HEK293 (cell line): ENCODE measurements around the gene PHGDH.

Experiments
- CTCF ChIA-PET: fragments of 350-600 bp; formaldehyde crosslinking; extraction: SDS; loops from one replicate; lab custom pipeline; 2021; ENCODE audit warnings: antibody characterized with exemption; lab: Yijun Ruan, JAX
- POLR2A ChIA-PET: fragments of 300-600 bp; formaldehyde crosslinking; extraction: SDS; loops from one replicate; lab custom pipeline; 2020; ENCODE audit warnings: antibody characterized with exemption, inconsistent platforms; lab: Yijun Ruan, JAX
- H3K27ac ChIP-seq: fragments of 200-500 bp; sonication (Bioruptor generic); 2 replicates; pipeline ENCODE4 v1.5.1; 2014; ENCODE audit warnings: low read depth, low read length, control low read depth, inconsistent platforms; ENCODE audit errors: extremely low read depth
- H3K36me3 ChIP-seq, 2 experiments: fragments of 200-500 bp in 1 of 2; sonication (Bioruptor generic) in 1 of 2; 1 replicate in 1 of 2; 2 replicates in 1 of 2; pipeline ENCODE4 v1.5.1; 2014 to 2017; ENCODE audit warnings: inconsistent platforms in 2 of 2, low read length in 2 of 2; ENCODE audit not compliant: control insufficient read depth in 2 of 2, insufficient read depth in 1 of 2
- H3K4me1 ChIP-seq: fragments of 200-500 bp; sonication (Bioruptor generic); 2 replicates; pipeline ENCODE4 v1.5.1; 2014; ENCODE audit warnings: mild to moderate bottlenecking, low read length, inconsistent platforms; ENCODE audit not compliant: control insufficient read depth, insufficient read depth
- H3K4me3 ChIP-seq: 2 replicates; pipeline ENCODE4 v1.5.1; 2011; ENCODE audit warnings: low read depth, mild to moderate bottlenecking, control low read depth, low read length, moderate library complexity
- H3K9me3 ChIP-seq: fragments of 200-500 bp; sonication (Bioruptor generic); 2 replicates; pipeline ENCODE4 v1.5.1; 2014; ENCODE audit warnings: low read depth, low read length, inconsistent platforms; ENCODE audit not compliant: control insufficient read depth, insufficient read depth
- ATF2 ChIP-seq: fragments of 450-650 bp; formaldehyde crosslinking; IDR thresholded peaks from 2 replicates; pipeline ENCODE4 v1.5.1; 2016; ENCODE audit warnings: missing biosample characterization, missing genetic modification characterization, low read depth
- BCL11B ChIP-seq: fragments of 450-650 bp; formaldehyde crosslinking; IDR thresholded peaks from 2 replicates; pipeline ENCODE4 v1.5.1; 2016; ENCODE audit warnings: low read depth, missing biosample characterization, missing genetic modification characterization
- GLI2 ChIP-seq: fragments of 450-650 bp; formaldehyde crosslinking; IDR thresholded peaks from 2 replicates; pipeline ENCODE4; 2017; ENCODE audit warnings: missing biosample characterization, missing genetic modification characterization, low read depth, borderline replicate concordance
- PRDM1 ChIP-seq: fragments of 450-650 bp; formaldehyde crosslinking; IDR thresholded peaks from 2 replicates; pipeline ENCODE4; 2016; ENCODE audit warnings: missing biosample characterization, missing genetic modification characterization
- SCRT2 ChIP-seq: fragments of 450-650 bp; formaldehyde crosslinking; IDR thresholded peaks from 2 replicates; pipeline ENCODE4 v1.5.1; 2016; ENCODE audit warnings: missing biosample characterization, missing genetic modification characterization
- ZBTB1 ChIP-seq: fragments of 450-650 bp; formaldehyde crosslinking; IDR thresholded peaks from 2 replicates; pipeline ENCODE4 v1.5.1; 2016; ENCODE audit warnings: missing biosample characterization, missing genetic modification characterization
- ZBTB17 ChIP-seq: fragments of 450-650 bp; formaldehyde crosslinking; IDR thresholded peaks from 2 replicates; pipeline ENCODE4 v1.5.1; 2016; ENCODE audit warnings: missing biosample characterization, missing genetic modification characterization
- ZBTB48 ChIP-seq: fragments of 450-650 bp; formaldehyde crosslinking; IDR thresholded peaks from 2 replicates; pipeline ENCODE4 v1.5.1; 2016; ENCODE audit warnings: missing biosample characterization, missing genetic modification characterization
- ZFP3 ChIP-seq: fragments of 450-650 bp; formaldehyde crosslinking; IDR thresholded peaks from 2 replicates; pipeline ENCODE4 v1.5.1; 2016; ENCODE audit warnings: low read depth, missing biosample characterization, missing genetic modification characterization
- ZNF114 ChIP-seq: fragments of 450-650 bp; formaldehyde crosslinking; IDR thresholded peaks from 2 replicates; pipeline ENCODE4 v1.5.0; 2017; ENCODE audit warnings: missing biosample characterization, missing genetic modification characterization
- ZNF221 ChIP-seq: fragments of 450-650 bp; formaldehyde crosslinking; IDR thresholded peaks from 2 replicates; pipeline ENCODE4 v1.5.1; 2017; ENCODE audit warnings: missing biosample characterization, missing genetic modification characterization, borderline replicate concordance
- ZNF223 ChIP-seq: fragments of 450-650 bp; formaldehyde crosslinking; IDR thresholded peaks from 2 replicates; pipeline ENCODE4 v1.5.1; 2016; ENCODE audit warnings: missing biosample characterization, missing genetic modification characterization
- ZNF274 ChIP-seq, 2 experiments: fragments of 200-500 bp in 1 of 2; fragments of 450-650 bp in 1 of 2; sonication (Bioruptor generic) in 1 of 2; formaldehyde crosslinking in 1 of 2; IDR thresholded peaks; 2 replicates each; pipeline versions ENCODE4 v1.5.1 to v1.6.1; 2014 to 2016; ENCODE audit warnings: borderline replicate concordance in 1 of 2, inconsistent platforms in 1 of 2, low read length in 1 of 2, missing biosample characterization in 1 of 2, missing genetic modification characterization in 1 of 2
- ZNF335 ChIP-seq: fragments of 450-650 bp; formaldehyde crosslinking; conservative IDR thresholded peaks from 2 replicates; pipeline ENCODE4 v1.5.1; 2016; ENCODE audit warnings: missing biosample characterization, missing genetic modification characterization
- ZNF37A ChIP-seq: fragments of 450-650 bp; IDR thresholded peaks from 2 replicates; pipeline ENCODE4 v1.5.1; 2018; ENCODE audit warnings: missing biosample characterization, missing genetic modification characterization
- ZNF394 ChIP-seq: fragments of 450-650 bp; formaldehyde crosslinking; IDR thresholded peaks from 2 replicates; pipeline ENCODE4 v1.5.1; 2016; ENCODE audit warnings: missing biosample characterization, missing genetic modification characterization, mild to moderate bottlenecking, moderate library complexity, borderline replicate concordance
- ZNF426 ChIP-seq: fragments of 450-650 bp; formaldehyde crosslinking; IDR thresholded peaks from 2 replicates; pipeline ENCODE4 v1.5.1; 2017; ENCODE audit warnings: missing biosample characterization, missing genetic modification characterization, mild to moderate bottlenecking, inconsistent platforms, moderate library complexity
- ZNF449 ChIP-seq: fragments of 450-650 bp; formaldehyde crosslinking; IDR thresholded peaks from 2 replicates; pipeline ENCODE4 v1.5.1; 2017; ENCODE audit warnings: missing biosample characterization, mild to moderate bottlenecking, missing genetic modification characterization, moderate library complexity
- ZNF580 ChIP-seq: fragments of 450-650 bp; formaldehyde crosslinking; IDR thresholded peaks from 2 replicates; pipeline ENCODE4 v1.5.1; 2016; ENCODE audit warnings: missing biosample characterization, missing genetic modification characterization
- ZNF621 ChIP-seq: fragments of 450-650 bp; formaldehyde crosslinking; IDR thresholded peaks from 2 replicates; pipeline ENCODE4 v1.5.1; 2017; ENCODE audit warnings: missing biosample characterization, missing genetic modification characterization
- ZNF677 ChIP-seq: fragments of 450-650 bp; IDR thresholded peaks from 2 replicates; pipeline ENCODE4 v1.5.0; 2018; ENCODE audit warnings: missing biosample characterization, mild to moderate bottlenecking, missing genetic modification characterization, moderate library complexity
- ZNF843 ChIP-seq: fragments of 450-650 bp; formaldehyde crosslinking; IDR thresholded peaks from 2 replicates; pipeline ENCODE4 v1.5.1; 2016; ENCODE audit warnings: missing biosample characterization, missing genetic modification characterization

The PHGDH gene

GRCh38 chr1:119781434-119782210, 69.9 kb downstream of the PHGDH start:
- Histone ChIP-seq H3K36me3 (no peaks in the 10 kb centered on the region), H3K4me3 (no peak overlapping the region), H3K4me1 (peaks cover 5% of the 10 kb centered on the region)
- POLR2A ChIA-PET, result interaction anchor here (1.3 kb wide), 1 partner anchor 70 kb away, joined by 3 read pairs; the partner anchor contains the start of gene PHGDH
- CTCF ChIA-PET, result interaction anchor here (0.7 to 2.2 kb wide), 4 partner anchors 11 to 27 kb away, joined by 3 to 11 read pairs (median 4); partner anchors contain the start of gene HMGCS2
- TF ChIP-seq ATF2 (tag by site-specific recombination), result peak; percentile 51; the same call in 1 of the 2 replicates
- no peak for TF ChIP-seq ZNF223 (tag by site-specific recombination)
- TF ChIP-seq, all 188 proteins: peak for 1
- H3K27ac ChIP-seq, result no peak overlapping the region
- no peaks in the 10 kb centered on the region for H3K9me3 ChIP-seq

- Histone ChIP-seq H3K4me1 (peaks cover 5% of the 10 kb centered on the region), H3K36me3 (no peaks in the 10 kb centered on the region), H3K27ac (no peak overlapping the region), H3K4me3 (no peak overlapping the region), H3K9me3 (no peaks in the 10 kb centered on the region)
- CTCF ChIA-PET, result interaction anchor here (0.5 to 1.8 kb wide), 2 partner anchors 39 to 1664 kb away, joined by 3 to 5 read pairs; no protein-coding TSS in a partner anchor
- TF ChIP-seq ZBTB48, result no peak
- peak; percentile 37; the same call in 1 of the 2 replicates for TF ChIP-seq ZBTB17 (tag by site-specific recombination)
- 0 out of 2 replicates have a peak, but pooled peaks have one; percentile 15 for TF ChIP-seq SCRT2 (tag by site-specific recombination)
- POLR2A ChIA-PET, result no interaction called here
These were observed 71.0 kb downstream of the PHGDH start for GRCh38 chr1:119782631-119783325.

GRCh38 chr1:119783354-119784185, 71.8 kb downstream of the PHGDH start:
- ChIA-PET CTCF (interaction anchor here (0.5 to 1.8 kb wide), 6 partner anchors 26 to 1663 kb away, joined by 3 to 6 read pairs (median 4); no protein-coding TSS in a partner anchor), POLR2A (no interaction called here)
- peaks cover 5% of the 10 kb centered on the region for H3K4me1 ChIP-seq
- H3K4me3 ChIP-seq, result no peak overlapping the region
- H3K9me3 ChIP-seq, result no peaks in the 10 kb centered on the region
- H3K27ac ChIP-seq, result no peak overlapping the region
- no peaks in the 10 kb centered on the region for H3K36me3 ChIP-seq
- TF ChIP-seq ZNF621, result no peak
- no peak for TF ChIP-seq ZNF677 (tag by site-specific recombination)
- TF ChIP-seq ZNF843 (tag by site-specific recombination), result no peak
- no peak for TF ChIP-seq ZNF394
- TF ChIP-seq ZNF426 (tag by site-specific recombination), result no peak
- no peak for TF ChIP-seq BCL11B (tag by site-specific recombination)
- no peak for TF ChIP-seq ZBTB1 (tag by site-specific recombination)
- no peak for TF ChIP-seq ZNF37A (tag by site-specific recombination)
- TF ChIP-seq ZNF221, result no peak
- no peak for TF ChIP-seq ZNF580 (tag by site-specific recombination)
- TF ChIP-seq ZNF274 (IDR thresholded peaks at IDR 0.05; ENCODE audit: low read length), result no peak
- no peak for TF ChIP-seq ZNF274 (tag by site-specific recombination; IDR thresholded peaks at IDR 0.05; ENCODE audit: borderline replicate concordance)
- peak; percentile 29; the same call in 1 of the 2 replicates for TF ChIP-seq ZBTB48
- TF ChIP-seq ZFP3 (tag by site-specific recombination), result no peak
- no peak for TF ChIP-seq ZNF449 (tag by site-specific recombination)
- TF ChIP-seq ZNF114, result 0 out of 2 replicates have a peak, but pooled peaks have one; percentile 44
- TF ChIP-seq ZNF335 (tag by site-specific recombination), result no peak
- no peak for TF ChIP-seq PRDM1 (tag by site-specific recombination)
- TF ChIP-seq GLI2 (tag by site-specific recombination), result no peak
